CD4-positive, CD25-positive, alpha-beta regulatory T cell (primary cell): ENCODE data around the gene SYT7. TPM values are rescaled to one million over a fixed set of nuclear protein-coding genes. Genes with fewer than 3 reads are reported as not detected.
A peak's percentile ranks its signal among the peaks of the same experiment; 100 is the strongest.
"Not testable (repeated sequence)": the region's sequence is repeated elsewhere in the genome, so short reads cannot be mapped to it uniquely, and the experiment has no call there.

Experiments used
- ATAC-seq, 2 donors: fragments of 150-1000 bp; cut with Tn5 transposase; one replicate each; pipeline ENCODE4 v1.10.0; 2021; ENCODE audit warnings: low read depth in 2 of 2, moderate number of reproducible peaks in 2 of 2, moderate library complexity in 1 of 2
- DNase-seq, 3 donors: peaks; one replicate each; pipeline versions ENCODE4 v3.0.0 to v3.0.0-alpha.2; 2012 to 2022; ENCODE audit warnings: mixed read lengths in 1 of 3
- H3K27ac ChIP-seq: one replicate; pipeline ENCODE4 v1.7.0; 2013; ENCODE audit warnings: mild to moderate bottlenecking, low read length; ENCODE audit not compliant: insufficient read depth, poor library complexity, severe bottlenecking
- H3K27me3 ChIP-seq: one replicate; pipeline ENCODE4 v1.7.0; 2013; ENCODE audit warnings: low read length; ENCODE audit not compliant: control insufficient read depth, insufficient read depth
- H3K36me3 ChIP-seq: one replicate; pipeline ENCODE4 v1.7.0; 2013; ENCODE audit warnings: mild to moderate bottlenecking, low read length, moderate library complexity; ENCODE audit not compliant: control insufficient read depth, insufficient read depth
- H3K4me1 ChIP-seq: 2 replicates; pipeline ENCODE4 v1.7.0; 2013; ENCODE audit warnings: mild to moderate bottlenecking, low read length; ENCODE audit not compliant: insufficient read depth, control insufficient read depth, poor library complexity, severe bottlenecking
- H3K4me3 ChIP-seq: one replicate; pipeline ENCODE4 v1.7.0; 2013; ENCODE audit warnings: low read depth, mild to moderate bottlenecking, low read length, moderate library complexity
- H3K9me3 ChIP-seq, 2 experiments: 1 replicate in 1 of 2; 2 replicates in 1 of 2; pipeline ENCODE4 v1.7.0; 2013; ENCODE audit warnings: low read length in 2 of 2, mild to moderate bottlenecking in 1 of 2, moderate library complexity in 1 of 2; ENCODE audit not compliant: control insufficient read depth in 2 of 2
- H3K27ac Mint-ChIP-seq, 3 donors: one replicate each; pipeline ENCODE4 v1.8.0; 2020 to 2022; ENCODE audit warnings: mild to moderate bottlenecking in 3 of 3, mixed read lengths in 3 of 3, moderate library complexity in 2 of 3
- H3K27me3 Mint-ChIP-seq: one replicate; pipeline ENCODE4 v1.8.0; 2022; ENCODE audit warnings: mild to moderate bottlenecking, mixed read lengths
- H3K36me3 Mint-ChIP-seq: one replicate; pipeline ENCODE4 v1.8.0; 2020; ENCODE audit warnings: mixed read lengths
- H3K4me1 Mint-ChIP-seq, 4 donors: one replicate each; pipeline ENCODE4 v1.8.0; 2020 to 2022; ENCODE audit warnings: mixed read lengths in 4 of 4, mild to moderate bottlenecking in 1 of 4
- H3K4me3 Mint-ChIP-seq, 4 donors: one replicate each; pipeline ENCODE4 v1.8.0; 2020 to 2022; ENCODE audit warnings: mild to moderate bottlenecking in 4 of 4, mixed read lengths in 4 of 4, moderate library complexity in 3 of 4
- H3K9me3 Mint-ChIP-seq, 7 donors: one replicate each; pipeline ENCODE4 v1.8.0; 2020 to 2022; ENCODE audit warnings: mixed read lengths in 7 of 7, mild to moderate bottlenecking in 3 of 7, moderate library complexity in 2 of 7
- polyA plus RNA-seq, 4 donors: library from polyadenylated mRNA; unstranded; fragments of 300-500 nt; fragmentation: Illumina TruSeq; gene quantifications; one replicate each; pipeline ENCODE4 v1.2.3, GENCODE V29; 2021
- total RNA-seq: library from RNA; stranded (reverse); gene quantifications from one replicate; pipeline ENCODE4 v1.2.3, GENCODE V29; 2022

The SYT7 gene
- total and polyA plus RNA-seq, 5 donors from 2014 or later: 0.20 TPM; not detected in 4

DNA sequence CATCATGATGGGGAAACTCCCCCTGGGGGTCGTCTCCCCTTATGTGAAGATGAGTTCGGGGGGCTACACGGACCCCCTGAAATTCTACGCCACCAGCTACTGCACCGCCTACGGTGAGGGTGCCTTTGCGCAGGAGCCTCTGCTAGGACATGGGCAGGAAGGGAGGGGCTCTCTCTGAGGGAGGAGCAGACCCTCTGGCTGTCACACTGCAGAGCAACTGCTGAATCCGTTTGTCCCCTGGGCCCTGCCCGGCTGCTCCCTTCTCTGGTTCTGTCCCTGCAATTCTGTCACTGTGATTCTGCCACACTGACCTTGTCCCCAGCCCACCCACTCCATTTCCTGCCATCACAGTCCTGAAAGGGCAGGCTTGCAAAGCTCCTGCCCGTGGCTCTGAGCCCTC, 99.1 kb downstream of the SYT7 start:
- Histone ChIP-seq H3K27ac (no peak overlapping the region), H3K4me3 (no peak overlapping the region), H3K27me3 (no peaks in the 10 kb centered on the region), H3K4me1 (peaks cover 6% of the 10 kb centered on the region), H3K9me3 (no peaks in the 10 kb centered on the region), H3K36me3 (no peaks in the 10 kb centered on the region)
- Mint-ChIP-seq H3K36me3 (peaks cover 4% of the 10 kb centered on the region), H3K9me3 (peaks cover 0 to 1% (median 0%) of the 10 kb centered on the region in 7 donors), H3K4me3 (no peak overlapping the region), H3K27me3 (no peaks in the 10 kb centered on the region), H3K4me1 (peaks cover 0 to 8% (median 2%) of the 10 kb centered on the region in 4 donors), H3K27ac (no peak overlapping the region)
- ATAC-seq (no peak), DNase-seq (no peak)

DNA sequence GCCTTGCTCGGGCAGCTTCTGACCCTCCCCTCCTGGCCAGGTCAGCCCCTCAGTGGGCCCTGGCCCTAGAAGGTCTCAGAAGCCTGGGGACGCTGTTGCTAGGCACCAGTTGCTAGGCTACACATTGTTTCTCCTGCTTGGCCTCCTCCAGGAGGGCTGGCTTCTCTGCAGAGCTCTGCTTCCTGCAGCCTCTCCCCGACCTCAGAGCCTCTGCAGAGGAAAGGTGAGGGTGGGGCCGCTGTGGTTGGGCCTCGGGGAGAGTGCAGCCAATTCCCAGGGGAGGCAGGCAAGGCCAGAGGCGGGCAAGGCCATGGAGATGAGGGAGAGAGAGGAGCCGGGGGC, 99.9 kb downstream of the SYT7 start:
- Histone ChIP-seq H3K27me3 (no peaks in the 10 kb centered on the region), H3K36me3 (no peaks in the 10 kb centered on the region), H3K4me3 (no peak overlapping the region), H3K27ac (no peak overlapping the region), H3K9me3 (no peaks in the 10 kb centered on the region), H3K4me1 (peaks cover 6% of the 10 kb centered on the region)
- no peaks in the 10 kb centered on the region for H3K27me3 Mint-ChIP-seq
- peaks cover 0 to 8% (median 2%) of the 10 kb centered on the region in 4 donors for H3K4me1 Mint-ChIP-seq
- H3K27ac Mint-ChIP-seq: no peak overlapping the region
- H3K9me3 Mint-ChIP-seq: peaks cover 0 to 1% (median 0%) of the 10 kb centered on the region in 7 donors
- H3K4me3 Mint-ChIP-seq: no peak overlapping the region
- H3K36me3 Mint-ChIP-seq: no peaks in the 10 kb centered on the region
- DNase-seq (no peak), ATAC-seq (no peak)

DNA sequence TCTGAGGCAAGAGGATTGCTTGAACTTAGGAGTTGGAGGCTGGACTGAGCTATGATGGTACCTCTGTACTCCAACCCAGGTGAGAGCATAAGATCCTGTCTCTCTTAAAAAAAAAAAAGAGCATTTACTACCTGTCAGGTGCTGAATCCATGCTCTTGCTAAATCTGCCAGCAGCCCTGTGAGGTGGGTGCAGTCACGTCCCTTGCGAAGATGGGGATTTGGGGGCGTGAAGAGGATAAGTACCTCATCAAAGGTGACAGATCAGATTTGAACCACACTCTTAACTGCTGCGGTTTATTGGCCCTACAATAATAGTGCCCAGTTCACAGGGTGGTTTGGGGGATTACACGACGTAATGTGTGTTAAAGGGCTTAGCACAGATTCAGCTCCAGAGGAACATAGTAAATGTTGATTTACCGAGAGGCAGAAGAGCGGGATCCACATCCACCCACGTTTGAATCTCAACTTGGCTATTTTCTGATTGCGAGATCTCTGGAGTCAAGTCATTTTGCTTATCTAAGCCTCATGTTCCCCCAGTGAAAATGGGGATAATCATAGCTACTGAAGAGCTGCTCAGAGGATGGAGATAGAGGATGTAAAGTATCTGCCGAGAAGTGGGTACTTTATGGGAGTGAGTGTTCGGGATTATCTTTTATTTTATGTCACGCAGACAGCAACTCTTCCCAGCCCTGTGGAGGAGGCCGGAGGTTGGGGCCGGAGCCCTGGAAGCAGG, 100.4 kb downstream of the SYT7 start:
- Histone ChIP-seq H3K9me3 (no peaks in the 10 kb centered on the region), H3K4me3 (no peak overlapping the region), H3K36me3 (no peaks in the 10 kb centered on the region), H3K27ac (no peak overlapping the region), H3K4me1 (peaks cover 6% of the 10 kb centered on the region), H3K27me3 (no peaks in the 10 kb centered on the region)
- Mint-ChIP-seq H3K9me3 (peaks cover 0 to 1% (median 0%) of the 10 kb centered on the region in 7 donors), H3K27ac (no peak overlapping the region), H3K36me3 (no peaks in the 10 kb centered on the region), H3K4me3 (no peak overlapping the region), H3K4me1 (peaks cover 0 to 8% (median 2%) of the 10 kb centered on the region in 4 donors), H3K27me3 (no peaks in the 10 kb centered on the region)
- DNase-seq (no peak), ATAC-seq (no peak)

DNA sequence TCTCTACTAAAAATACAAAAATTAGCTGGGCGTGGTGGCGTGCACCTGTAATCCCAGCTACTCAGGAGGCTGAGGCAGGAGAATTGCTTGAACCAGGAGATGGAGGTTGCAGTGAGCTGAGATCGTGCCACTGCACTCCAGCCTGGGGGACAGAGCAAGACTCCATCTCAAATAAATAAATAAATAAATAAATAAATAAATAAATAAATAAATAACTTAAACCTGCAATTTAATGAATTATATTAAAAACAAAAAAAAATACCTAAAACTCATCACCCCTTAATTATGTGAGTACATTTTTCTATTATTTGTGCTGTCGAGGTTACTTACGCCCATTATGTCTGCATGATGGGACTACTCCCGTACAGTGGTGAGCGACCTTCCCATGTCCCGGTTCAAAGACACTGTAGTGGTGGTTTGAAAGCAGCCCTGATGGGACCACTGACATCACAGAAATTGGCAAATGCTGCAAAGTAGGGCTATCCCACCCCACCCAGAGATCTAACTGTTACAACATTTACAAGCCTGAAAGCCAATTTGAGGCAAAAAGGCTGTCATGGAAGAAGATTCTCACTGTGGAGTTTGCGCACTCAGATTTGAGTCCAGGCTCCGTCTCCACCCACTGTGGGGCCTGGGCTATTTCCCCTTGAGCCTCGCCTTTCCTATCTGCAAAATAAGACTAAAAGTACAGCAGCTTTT, 101.4 kb downstream of the SYT7 start:
- not testable (repeated sequence) for H3K4me1 ChIP-seq, H3K9me3 Mint-ChIP-seq, H3K36me3 ChIP-seq, H3K4me3 ChIP-seq, ATAC-seq, H3K9me3 ChIP-seq, H3K27me3 ChIP-seq, H3K27me3 Mint-ChIP-seq, H3K27ac ChIP-seq, H3K36me3 Mint-ChIP-seq, H3K4me3 Mint-ChIP-seq, DNase-seq, H3K4me1 Mint-ChIP-seq, H3K27ac Mint-ChIP-seq

DNA sequence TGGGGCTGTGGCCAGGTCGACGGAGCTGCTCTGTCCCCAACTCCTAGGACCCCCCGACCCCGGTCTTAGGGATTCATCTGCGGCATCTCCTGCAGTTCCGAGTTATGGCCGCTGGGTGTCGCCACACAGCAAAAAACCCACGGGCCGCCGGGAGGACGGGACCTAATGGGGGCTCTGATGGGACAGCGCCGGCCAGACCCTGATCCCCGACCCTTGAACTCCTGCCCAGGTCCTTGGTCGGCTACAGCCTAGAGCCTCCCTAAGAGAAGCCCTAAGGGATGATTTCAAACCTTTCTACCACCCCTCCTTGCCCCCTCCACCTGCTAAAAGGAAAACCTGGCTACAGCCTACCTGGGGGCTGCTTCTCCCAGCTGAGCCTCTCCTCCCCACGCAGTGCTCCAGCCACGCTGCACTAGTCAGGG, 103.1 kb downstream of the SYT7 start:
- H3K4me1 Mint-ChIP-seq: peaks cover 0 to 8% (median 5%) of the 10 kb centered on the region in 4 donors
- no peak overlapping the region for H3K4me3 Mint-ChIP-seq
- no peaks in the 10 kb centered on the region for H3K27me3 Mint-ChIP-seq
- DNase-seq: peak; percentile 38 to 42 (median 39)
- no peak overlapping the region for H3K27ac Mint-ChIP-seq
- H3K27ac ChIP-seq: no peak overlapping the region
- peak in 1 of 2 donors; percentile 45 for ATAC-seq
- peaks cover 9% of the 10 kb centered on the region for H3K36me3 ChIP-seq
- H3K4me3 ChIP-seq: no peak overlapping the region
- H3K36me3 Mint-ChIP-seq: peaks cover 13% of the 10 kb centered on the region
- H3K9me3 ChIP-seq: no peaks in the 10 kb centered on the region
- peaks cover 6% of the 10 kb centered on the region for H3K4me1 ChIP-seq
- H3K9me3 Mint-ChIP-seq: peaks cover 0 to 1% (median 0%) of the 10 kb centered on the region in 7 donors
- no peaks in the 10 kb centered on the region for H3K27me3 ChIP-seq

DNA sequence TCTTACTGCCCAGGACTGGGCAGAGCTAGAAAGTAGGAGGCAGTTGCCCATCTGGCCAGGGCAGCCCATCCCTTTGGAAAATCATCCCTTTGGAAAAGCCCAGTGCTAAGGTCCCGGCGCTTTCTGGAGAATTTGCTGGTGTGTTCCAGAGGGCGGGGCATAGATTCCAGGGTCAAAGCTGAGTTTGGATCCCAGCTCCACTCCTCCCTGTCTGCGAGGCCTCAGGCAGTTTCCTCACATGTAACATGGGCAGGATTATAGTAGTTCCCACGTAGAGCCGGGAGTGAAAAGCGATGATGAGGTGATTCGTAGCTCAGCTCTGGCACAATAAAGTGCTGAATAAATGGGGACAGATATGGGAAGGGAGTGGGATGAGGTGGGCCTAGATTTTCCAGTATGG, 103.8 kb downstream of the SYT7 start:
- Mint-ChIP-seq H3K9me3 (peaks cover 0 to 1% (median 0%) of the 10 kb centered on the region in 7 donors), H3K36me3 (peaks cover 16% of the 10 kb centered on the region), H3K4me3 (no peak overlapping the region), H3K4me1 (peaks cover 0 to 8% (median 5%) of the 10 kb centered on the region in 4 donors), H3K27me3 (no peaks in the 10 kb centered on the region), H3K27ac (no peak overlapping the region)
- H3K4me3 ChIP-seq: no peak overlapping the region
- H3K9me3 ChIP-seq: no peaks in the 10 kb centered on the region
- no peak overlapping the region for H3K27ac ChIP-seq
- H3K4me1 ChIP-seq: peaks cover 6% of the 10 kb centered on the region
- peaks cover 12% of the 10 kb centered on the region for H3K36me3 ChIP-seq
- no peaks in the 10 kb centered on the region for H3K27me3 ChIP-seq
- no peak for ATAC-seq
- no peak for DNase-seq

DNA sequence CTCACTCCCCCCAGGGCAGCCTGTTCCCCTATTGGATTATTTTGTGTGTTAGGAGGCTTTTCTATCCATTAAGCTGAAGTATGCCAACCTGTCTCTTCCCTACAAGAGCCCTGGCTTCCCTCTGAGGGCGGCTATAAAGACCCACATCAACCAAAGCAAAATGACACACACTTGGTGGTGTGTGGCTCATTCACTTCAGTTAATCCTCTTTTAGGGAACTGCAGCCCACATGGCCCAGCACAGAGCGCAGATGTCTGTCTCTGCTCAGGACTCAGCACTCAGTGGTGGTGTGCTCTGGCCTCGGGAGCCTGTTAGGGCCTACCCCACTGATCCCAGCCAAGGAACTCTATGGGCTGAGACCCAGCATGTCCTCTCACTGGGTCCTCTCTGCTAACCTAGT, 104.5 kb downstream of the SYT7 start:
- no peaks in the 10 kb centered on the region for H3K27me3 Mint-ChIP-seq
- no peak for DNase-seq
- H3K9me3 ChIP-seq: no peaks in the 10 kb centered on the region
- no peak overlapping the region for H3K4me3 ChIP-seq
- peaks cover 12% of the 10 kb centered on the region for H3K36me3 ChIP-seq
- no peak overlapping the region for H3K27ac ChIP-seq
- H3K4me1 ChIP-seq: peaks cover 6% of the 10 kb centered on the region
- no peak overlapping the region for H3K4me3 Mint-ChIP-seq
- peak overlapping the region in 2 of 3 donors; percentile 5 to 52 for H3K27ac Mint-ChIP-seq
- H3K4me1 Mint-ChIP-seq: peaks cover 0 to 8% (median 5%) of the 10 kb centered on the region in 4 donors
- H3K27me3 ChIP-seq: no peaks in the 10 kb centered on the region
- H3K9me3 Mint-ChIP-seq: peaks cover 0 to under 1% (median 0%) of the 10 kb centered on the region in 7 donors
- ATAC-seq: no peak
- peaks cover 16% of the 10 kb centered on the region for H3K36me3 Mint-ChIP-seq
